Activated CD4-positive, alpha-beta memory T cell treated with anti-CD3 and anti-CD28 coated beads, Interleukin-2, amount 10 ng/mL, durations not matched to agents 7 days and 5 days (primary cell): Measurements from ENCODE around the gene KPNB1. TPM values are rescaled to one million over a fixed set of nuclear protein-coding genes. Genes with fewer than 3 reads are reported as not detected.

Experiments
- CTCF ChIA-PET: fragments of 350-600 bp; sonication (Branson Sonifier 250); formaldehyde crosslinking; loops from one replicate; lab custom pipeline; 2021; ENCODE audit warnings: antibody characterized with exemption, inconsistent platforms; lab: Charles Lee
- POLR2A ChIA-PET: fragments of 350-600 bp; sonication (Branson Sonifier 250); formaldehyde crosslinking; loops from one replicate; lab custom pipeline; 2021; ENCODE audit warnings: antibody characterized with exemption; lab: Charles Lee
- DNase-seq: peaks from one replicate; pipeline ENCODE4 v3.0.0-alpha.2; 2020
- H3K27ac Mint-ChIP-seq: one replicate; pipeline ENCODE4 v1.8.0; 2021; ENCODE audit warnings: mild to moderate bottlenecking, mixed read lengths
- H3K27me3 Mint-ChIP-seq: one replicate; pipeline ENCODE4 v1.8.0; 2021; ENCODE audit warnings: mixed read lengths
- H3K36me3 Mint-ChIP-seq: one replicate; pipeline ENCODE4 v1.8.0; 2021; ENCODE audit warnings: low read depth, mixed read lengths
- H3K4me1 Mint-ChIP-seq: one replicate; pipeline ENCODE4 v1.8.0; 2021; ENCODE audit warnings: mixed read lengths
- H3K4me3 Mint-ChIP-seq: one replicate; pipeline ENCODE4 v1.8.0; 2021; ENCODE audit warnings: mild to moderate bottlenecking, mixed read lengths
- H3K9me3 Mint-ChIP-seq: one replicate; pipeline ENCODE4 v1.8.0; 2021; ENCODE audit warnings: mixed read lengths
- total RNA-seq, 2 experiments: library from RNA; stranded (reverse); gene quantifications; one replicate each; pipeline ENCODE4 v1.2.3, GENCODE V29; 2021

KPNB1 gene
- total RNA-seq, 2 experiments from 2014 or later = 329 to 334 TPM

DNA sequence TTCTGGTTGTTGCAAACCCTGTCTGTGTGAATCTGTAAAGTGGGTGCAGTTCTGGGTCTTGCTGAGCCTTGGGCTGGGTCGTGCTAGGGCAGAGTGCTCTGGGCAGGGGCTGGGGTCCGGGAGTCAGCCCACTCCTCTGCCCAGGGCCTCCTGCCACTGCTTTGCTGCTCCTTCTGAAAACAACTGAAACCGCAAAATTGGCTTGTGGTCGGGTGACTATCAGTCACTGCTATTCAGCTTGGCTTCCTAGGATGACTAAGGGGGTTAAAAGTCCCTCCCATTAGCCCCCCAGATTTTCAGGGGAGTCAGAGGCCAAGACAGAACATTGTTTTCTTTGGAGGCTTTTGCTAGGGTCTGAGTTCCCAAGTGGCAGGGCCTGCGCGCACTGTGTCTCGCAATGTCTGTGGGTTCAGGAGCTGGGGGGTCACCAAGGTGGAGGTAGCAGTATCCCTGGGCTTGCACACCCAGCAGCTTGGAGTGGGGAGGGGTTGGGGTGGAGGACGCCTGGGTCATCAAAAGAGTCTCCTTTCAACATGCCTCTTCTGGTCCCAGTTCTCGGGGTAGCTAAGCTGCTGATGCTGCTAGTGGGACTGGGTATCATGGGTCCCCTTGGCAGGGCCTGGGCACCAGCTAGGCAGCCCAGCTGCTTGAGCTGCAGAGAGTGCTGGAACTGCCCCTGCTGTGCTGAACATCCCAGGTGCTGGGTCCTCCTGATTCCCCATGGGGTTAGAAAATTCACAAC is 69.9 kb downstream of the KPNB1 start:
- POLR2A ChIA-PET = interaction anchor here (1.0 to 8.5 kb wide), 8 partner anchors 8 to 176 kb away, joined by 3 to 210 read pairs (median 5); partner anchors contain the start of genes LRRC46, MRPL10, SP2 and TBX21

DNA sequence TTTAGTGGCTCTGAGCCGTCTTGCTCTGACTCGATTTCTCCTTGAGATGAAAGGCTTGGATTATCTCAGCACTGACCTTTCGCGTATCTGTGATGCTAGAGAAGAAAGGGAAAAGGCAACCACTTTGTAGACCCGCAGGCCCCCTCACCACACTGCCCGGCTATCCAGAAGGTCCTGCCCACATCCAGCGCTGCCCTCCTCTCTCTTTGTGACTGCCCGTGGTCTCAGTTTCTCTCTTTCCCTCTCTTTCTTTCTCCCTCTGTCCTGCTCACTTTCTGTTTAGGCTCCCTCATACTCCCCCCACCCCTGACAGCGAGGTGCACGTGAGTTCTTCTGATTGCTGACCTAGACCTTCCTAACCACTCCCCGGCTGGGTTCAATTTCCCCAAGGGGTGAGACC is 70.5 kb downstream of the KPNB1 start:
- CTCF ChIA-PET = interaction anchor here (1.2 to 7.3 kb wide), 5 partner anchors 12 to 23 kb away, joined by 3 to 99 read pairs (median 26); partner anchors contain the start of gene TBX21
- Mint-ChIP-seq H3K27me3 (peaks cover 3% of the 10 kb centered on the region), H3K36me3 (no peaks in the 10 kb centered on the region), H3K4me3 (peak overlapping the region; percentile 22), H3K4me1 (peaks cover 88% of the 10 kb centered on the region), H3K27ac (peak overlapping the region; percentile 78), H3K9me3 (no peaks in the 10 kb centered on the region)
- POLR2A ChIA-PET = interaction anchor here (1.0 to 8.5 kb wide), 5 partner anchors 13 to 111 kb away, joined by 3 to 210 read pairs (median 33); partner anchors contain the start of genes LRRC46, MRPL10 and TBX21
- no peak for DNase-seq

More for the DNA sequence above, 69.9 kb downstream of the KPNB1 start:
- Mint-ChIP-seq H3K36me3 (no peaks in the 10 kb centered on the region), H3K9me3 (no peaks in the 10 kb centered on the region), H3K27ac (peak overlapping the region; percentile 78), H3K27me3 (peaks cover 5% of the 10 kb centered on the region), H3K4me1 (peaks cover 88% of the 10 kb centered on the region), H3K4me3 (peak overlapping the region; percentile 43)
- CTCF ChIA-PET = interaction anchor here (0.6 to 7.3 kb wide), 6 partner anchors 12 to 559 kb away, joined by 3 to 99 read pairs (median 22); partner anchors contain the start of gene TBX21
- DNase-seq = peak; percentile 86

DNA sequence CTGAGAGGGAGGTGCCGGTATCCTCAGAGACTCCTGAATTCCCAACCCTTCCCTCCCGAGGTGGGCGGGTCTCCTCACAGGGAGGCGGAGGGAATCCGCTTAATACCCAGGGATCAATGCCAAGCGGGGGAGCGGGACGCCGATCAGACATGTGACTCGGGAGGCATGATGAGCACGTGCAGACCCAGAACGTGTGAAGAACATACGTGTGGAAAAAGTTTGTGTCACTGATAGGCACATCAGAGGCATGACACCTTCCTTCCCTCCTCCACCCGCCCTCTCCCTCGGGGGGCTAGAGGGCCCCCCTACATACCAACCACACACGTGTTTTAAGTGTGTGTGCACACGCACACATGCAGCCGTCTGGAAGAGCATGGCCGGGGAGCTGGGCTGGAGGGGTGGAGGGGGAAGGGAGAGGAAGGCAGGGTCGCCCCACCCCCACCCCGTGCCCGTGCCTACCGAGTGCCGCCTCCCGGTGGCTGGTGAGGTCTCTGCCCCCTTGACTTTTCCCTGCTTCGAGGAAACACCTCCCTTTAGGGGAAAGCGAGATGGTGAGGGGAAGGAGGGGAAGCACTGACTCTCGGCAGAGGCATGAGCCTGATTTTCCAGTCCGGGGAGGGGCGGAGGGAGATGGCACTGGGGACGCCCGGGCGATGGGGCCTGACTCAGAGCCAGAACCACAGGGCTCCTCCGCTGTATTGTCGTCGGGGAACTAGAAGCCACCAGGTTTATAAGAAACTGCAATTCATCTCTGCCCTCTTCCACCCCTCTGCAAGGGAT is 71.2 kb downstream of the KPNB1 start:
- peak; percentile 93 for DNase-seq
- Mint-ChIP-seq H3K4me3 (peak overlapping the region; percentile 58), H3K9me3 (no peaks in the 10 kb centered on the region), H3K27me3 (peaks cover 2% of the 10 kb centered on the region), H3K36me3 (no peaks in the 10 kb centered on the region), H3K27ac (peak overlapping the region; percentile 78), H3K4me1 (peaks cover 86% of the 10 kb centered on the region)
- ChIA-PET POLR2A (interaction anchor here (1.0 to 2.5 kb wide), 5 partner anchors 11 to 111 kb away, joined by 3 to 28 read pairs (median 22); partner anchors contain the start of genes LRRC46, MRPL10 and TBX21), CTCF (interaction anchor here (0.6 to 1.7 kb wide), 3 partner anchors 12 to 44 kb away, joined by 3 to 8 read pairs (median 5); partner anchors contain the start of gene TBX21)

- DNase-seq = no peak
- Mint-ChIP-seq H3K4me1 (peaks cover 86% of the 10 kb centered on the region), H3K36me3 (no peaks in the 10 kb centered on the region), H3K27me3 (peaks cover 2% of the 10 kb centered on the region), H3K4me3 (peak overlapping the region; percentile 14), H3K9me3 (no peaks in the 10 kb centered on the region), H3K27ac (peak overlapping the region; percentile 78)
- ChIA-PET CTCF (interaction anchor here (0.6 to 1.7 kb wide), 7 partner anchors 9 to 45 kb away, joined by 3 to 8 read pairs (median 4); partner anchors contain the start of gene TBX21), POLR2A (interaction anchor here (0.9 to 2.5 kb wide), 6 partner anchors 10 to 110 kb away, joined by 3 to 28 read pairs (median 12); partner anchors contain the start of genes LRRC46, MRPL10 and TBX21)
Observed at GRCh38 chr17:47721725-47722124, 72.0 kb downstream of the KPNB1 start.

GRCh38 chr17:47724705-47725104 is 75.0 kb downstream of the KPNB1 start:
- CTCF ChIA-PET = interaction anchor here (1.2 to 1.9 kb wide), 4 partner anchors 8 to 27 kb away, joined by 3 to 8 read pairs (median 7); partner anchors contain the start of gene TBX21
- H3K27me3 Mint-ChIP-seq = peaks cover 2% of the 10 kb centered on the region
- no peak for DNase-seq
- H3K4me1 Mint-ChIP-seq = peaks cover 83% of the 10 kb centered on the region
- H3K36me3 Mint-ChIP-seq = no peaks in the 10 kb centered on the region
- no peak overlapping the region for H3K27ac Mint-ChIP-seq
- POLR2A ChIA-PET = interaction anchor here (0.8 to 19.8 kb wide), 5 partner anchors 8 to 105 kb away, joined by 3 to 463 read pairs (median 4); partner anchors contain the start of genes TBKBP1 and TBX21
- no peak overlapping the region for H3K4me3 Mint-ChIP-seq
- H3K9me3 Mint-ChIP-seq = no peaks in the 10 kb centered on the region

DNA sequence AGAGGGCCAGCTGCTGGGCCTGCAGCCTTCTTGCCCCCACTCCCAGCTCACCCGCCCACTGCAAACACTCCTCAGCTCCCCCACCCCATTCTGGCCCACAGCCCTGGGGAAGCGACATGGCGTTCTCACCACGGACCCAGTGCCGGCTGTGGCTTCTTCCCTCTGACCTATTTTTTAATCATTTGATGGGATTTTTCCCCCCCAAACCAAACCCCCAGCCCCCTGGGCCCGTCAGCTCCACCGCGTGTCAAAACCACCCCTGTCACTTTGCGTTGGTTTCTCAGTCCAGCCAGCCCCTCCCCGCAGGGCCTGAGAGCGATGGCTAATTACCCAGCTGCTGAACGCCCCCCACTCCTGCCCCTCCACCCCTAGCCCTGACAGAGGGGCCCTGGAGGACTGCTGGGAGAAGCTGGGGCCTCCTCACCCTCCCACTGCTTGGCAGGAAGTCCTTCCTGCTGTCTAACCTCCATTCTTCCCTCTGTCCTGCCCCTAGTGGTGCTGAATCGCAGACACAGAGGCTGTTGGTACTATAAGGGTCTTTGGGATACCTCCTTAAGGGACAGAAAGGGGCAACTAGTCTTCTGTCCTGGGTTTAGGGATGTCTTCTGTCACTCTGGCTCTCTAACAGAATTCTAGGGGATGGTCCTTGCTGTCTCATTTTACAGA is 75.9 kb downstream of the KPNB1 start:
- no peak overlapping the region for H3K4me3 Mint-ChIP-seq
- DNase-seq = no peak
- H3K4me1 Mint-ChIP-seq = peaks cover 82% of the 10 kb centered on the region
- H3K9me3 Mint-ChIP-seq = no peaks in the 10 kb centered on the region
- ChIA-PET POLR2A (interaction anchor here (0.6 to 19.8 kb wide), 3 partner anchors 9 to 28 kb away, joined by 3 to 463 read pairs (median 4); partner anchors contain the start of gene TBKBP1), CTCF (interaction anchor here (0.7 to 1.9 kb wide), 4 partner anchors 21 to 42 kb away, joined by 3 to 7 read pairs (median 5); no protein-coding TSS in a partner anchor)
- H3K36me3 Mint-ChIP-seq = no peaks in the 10 kb centered on the region
- no peak overlapping the region for H3K27ac Mint-ChIP-seq
- peaks cover 2% of the 10 kb centered on the region for H3K27me3 Mint-ChIP-seq

GRCh38 chr17:47726796-47727703 is 77.3 kb downstream of the KPNB1 start:
- no peak overlapping the region for H3K27ac Mint-ChIP-seq
- H3K4me3 Mint-ChIP-seq = no peak overlapping the region
- CTCF ChIA-PET = interaction anchor here (6.8 kb wide), 1 partner anchor 28 kb away, joined by 135 read pairs; no protein-coding TSS in a partner anchor
- POLR2A ChIA-PET = interaction anchor here (1.0 to 19.8 kb wide), 3 partner anchors 8 to 29 kb away, joined by 3 to 463 read pairs (median 6); partner anchors contain the start of gene TBKBP1
- no peaks in the 10 kb centered on the region for H3K27me3 Mint-ChIP-seq
- DNase-seq = no peak
- H3K4me1 Mint-ChIP-seq = peaks cover 80% of the 10 kb centered on the region
- H3K9me3 Mint-ChIP-seq = no peaks in the 10 kb centered on the region
- no peaks in the 10 kb centered on the region for H3K36me3 Mint-ChIP-seq

DNA sequence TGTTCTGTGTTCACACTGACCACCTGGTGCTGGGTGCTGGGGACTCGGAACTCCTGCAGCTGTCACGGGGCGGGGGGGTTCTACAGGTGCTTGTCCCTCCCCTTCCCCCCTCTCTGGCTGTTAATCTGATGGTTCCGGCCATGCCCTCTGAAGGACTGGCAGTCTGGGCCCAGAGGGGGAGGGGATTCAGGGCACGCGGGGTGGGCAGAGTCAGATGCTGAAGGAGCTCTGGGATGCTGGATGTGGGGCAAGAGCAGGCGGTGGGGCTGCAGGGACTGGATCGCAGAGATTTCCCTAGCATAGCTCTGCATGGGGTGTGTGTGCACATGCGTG is 78.0 kb downstream of the KPNB1 start:
- H3K27me3 Mint-ChIP-seq = no peaks in the 10 kb centered on the region
- ChIA-PET CTCF (interaction anchor here (6.8 kb wide), 1 partner anchor 29 kb away, joined by 135 read pairs; no protein-coding TSS in a partner anchor), POLR2A (interaction anchor here (1.0 to 19.8 kb wide), 4 partner anchors 8 to 30 kb away, joined by 3 to 463 read pairs (median 5); partner anchors contain the start of gene TBKBP1)
- H3K27ac Mint-ChIP-seq = no peak overlapping the region
- H3K36me3 Mint-ChIP-seq = no peaks in the 10 kb centered on the region
- H3K4me1 Mint-ChIP-seq = peaks cover 80% of the 10 kb centered on the region
- H3K9me3 Mint-ChIP-seq = no peaks in the 10 kb centered on the region
- no peak for DNase-seq
- no peak overlapping the region for H3K4me3 Mint-ChIP-seq

GRCh38 chr17:47728214-47728877 is 78.6 kb downstream of the KPNB1 start:
- Mint-ChIP-seq H3K36me3 (no peaks in the 10 kb centered on the region), H3K9me3 (no peaks in the 10 kb centered on the region), H3K27me3 (no peaks in the 10 kb centered on the region), H3K4me1 (peaks cover 81% of the 10 kb centered on the region), H3K4me3 (no peak overlapping the region), H3K27ac (no peak overlapping the region)
- POLR2A ChIA-PET = interaction anchor here (1.0 to 19.8 kb wide), 5 partner anchors 8 to 31 kb away, joined by 3 to 463 read pairs (median 4); partner anchors contain the start of gene TBKBP1
- CTCF ChIA-PET = interaction anchor here (6.8 kb wide), 1 partner anchor 30 kb away, joined by 135 read pairs; no protein-coding TSS in a partner anchor
- no peak for DNase-seq

DNA sequence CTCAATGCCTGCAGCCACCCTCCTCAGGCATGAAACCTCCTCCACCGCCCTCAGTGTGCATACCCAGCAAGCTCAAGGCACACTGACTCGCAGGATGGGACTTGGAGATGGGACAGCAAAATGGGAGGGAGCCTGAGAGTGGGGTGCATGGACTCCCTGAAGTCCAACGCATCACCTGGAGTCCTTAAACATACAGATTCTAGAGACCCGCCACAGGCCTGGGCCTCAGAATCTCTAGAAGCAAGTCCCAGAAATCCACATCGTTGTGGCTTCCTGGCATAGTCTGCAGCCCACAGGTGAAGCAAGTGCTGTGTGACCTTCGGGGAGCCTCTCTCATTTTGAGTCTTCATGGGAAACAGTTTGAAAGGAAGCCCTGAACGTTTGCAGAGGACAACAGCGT is 79.8 kb downstream of the KPNB1 start:
- H3K27ac Mint-ChIP-seq = peak overlapping the region; percentile 51
- H3K4me3 Mint-ChIP-seq = no peak overlapping the region
- H3K4me1 Mint-ChIP-seq = peaks cover 77% of the 10 kb centered on the region

More for the DNA sequence above, 79.8 kb downstream of the KPNB1 start:
- no peaks in the 10 kb centered on the region for H3K9me3 Mint-ChIP-seq
- H3K27me3 Mint-ChIP-seq = no peaks in the 10 kb centered on the region
- H3K36me3 Mint-ChIP-seq = peaks cover 7% of the 10 kb centered on the region
- no peak for DNase-seq
- CTCF ChIA-PET = interaction anchor here (0.7 to 6.8 kb wide), 2 partner anchors 13 to 31 kb away, joined by 3 to 135 read pairs; no protein-coding TSS in a partner anchor
- POLR2A ChIA-PET = interaction anchor here (1.3 to 19.8 kb wide), 3 partner anchors 11 to 32 kb away, joined by 3 to 463 read pairs (median 71); partner anchors contain the start of gene TBKBP1
